NCI-H2107 (cell line): ENCODE data around the gene WWOX.

ENCODE experiments used
- DNase-seq: peaks from one replicate; lab custom pipeline; 2025; lab: John Stamatoyannopoulos, UW

Gene WWOX

GRCh38 chr16:78228704-78229103 lies 129.2 kb downstream of the WWOX start:
- no peak for DNase-seq

GRCh38 chr16:78230832-78231231 lies 131.4 kb downstream of the WWOX start:
- no peak for DNase-seq

- peak; percentile 46 for DNase-seq
Observed at GRCh38 chr16:78235168-78235800, 135.8 kb downstream of the WWOX start.

DNA sequence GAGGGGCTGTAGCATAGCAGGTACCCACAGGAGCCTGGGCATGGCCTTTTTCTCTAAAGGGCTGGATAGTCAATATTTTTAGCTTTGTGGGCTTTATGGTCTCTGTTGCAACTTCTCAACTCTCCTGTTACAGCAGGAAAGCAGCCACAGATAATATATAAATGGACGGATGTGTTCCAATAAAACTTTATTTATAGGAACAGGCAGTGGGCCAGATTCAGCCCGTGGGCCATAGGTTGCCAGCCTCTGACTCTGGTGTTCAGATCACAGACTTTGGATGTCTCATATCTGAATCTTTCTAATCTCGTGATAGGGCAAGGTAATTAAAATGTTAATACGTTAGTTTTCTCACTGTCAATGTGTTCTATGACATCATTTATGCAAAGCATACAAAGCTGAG lies 136.4 kb downstream of the WWOX start:
- DNase-seq = no peak

DNA sequence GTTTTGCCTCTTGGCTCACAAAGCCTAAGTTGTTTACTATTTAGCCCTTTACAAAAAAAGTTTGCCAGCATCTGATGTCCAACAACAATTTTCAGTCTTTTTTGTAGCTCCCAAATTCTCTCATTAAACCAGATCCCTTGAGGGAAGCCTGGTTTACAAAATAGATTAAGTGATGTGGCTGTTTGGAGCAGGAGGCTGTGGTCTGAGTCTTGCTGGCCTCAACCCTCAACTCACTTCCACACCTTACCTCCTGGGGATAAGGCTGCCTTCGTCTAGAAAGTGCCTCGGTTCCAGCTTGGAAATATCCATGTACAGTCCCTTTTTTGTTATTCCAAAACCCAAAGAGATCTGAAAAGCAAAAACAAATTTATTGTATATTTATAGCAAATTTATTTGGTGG lies 138.4 kb downstream of the WWOX start:
- no peak for DNase-seq

DNA sequence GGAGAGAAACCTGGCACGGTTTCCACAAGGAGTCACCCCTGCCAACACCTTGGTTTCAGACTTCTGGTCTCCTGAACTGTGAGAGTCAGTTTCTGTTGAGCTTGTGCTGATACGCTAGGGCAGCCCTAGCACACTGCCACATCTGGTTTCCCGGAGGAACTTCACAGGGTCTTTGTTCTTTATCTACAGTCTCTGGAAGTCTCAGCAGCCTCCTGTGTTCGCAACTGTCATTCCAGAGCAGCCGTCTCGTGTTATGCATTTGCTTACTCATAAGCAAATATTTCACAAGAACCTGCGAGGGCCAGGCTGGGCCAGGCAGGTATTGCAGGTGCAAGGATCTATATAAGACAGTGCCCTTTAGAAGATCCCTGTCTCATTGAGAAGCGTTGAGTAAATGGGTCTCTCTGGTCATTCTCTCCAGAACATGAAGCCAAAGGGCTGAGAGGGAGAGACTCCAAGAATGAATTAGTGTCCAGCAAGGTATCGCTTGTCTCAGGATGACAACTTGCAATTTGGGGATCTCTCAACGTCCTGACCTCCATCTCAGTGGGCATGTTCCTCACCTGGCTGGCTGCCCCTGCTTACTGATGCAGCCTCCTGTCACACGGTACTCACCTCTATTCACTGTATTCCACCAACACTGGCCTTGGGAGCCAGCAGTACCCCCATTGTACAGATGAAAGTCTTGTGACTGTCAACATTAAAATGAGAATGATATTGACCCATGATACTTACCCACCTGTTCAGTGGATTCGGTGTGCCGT lies 141.2 kb downstream of the WWOX start:
- DNase-seq = no peak

GRCh38 chr16:78242239-78242630 lies 142.8 kb downstream of the WWOX start:
- no peak for DNase-seq

DNA sequence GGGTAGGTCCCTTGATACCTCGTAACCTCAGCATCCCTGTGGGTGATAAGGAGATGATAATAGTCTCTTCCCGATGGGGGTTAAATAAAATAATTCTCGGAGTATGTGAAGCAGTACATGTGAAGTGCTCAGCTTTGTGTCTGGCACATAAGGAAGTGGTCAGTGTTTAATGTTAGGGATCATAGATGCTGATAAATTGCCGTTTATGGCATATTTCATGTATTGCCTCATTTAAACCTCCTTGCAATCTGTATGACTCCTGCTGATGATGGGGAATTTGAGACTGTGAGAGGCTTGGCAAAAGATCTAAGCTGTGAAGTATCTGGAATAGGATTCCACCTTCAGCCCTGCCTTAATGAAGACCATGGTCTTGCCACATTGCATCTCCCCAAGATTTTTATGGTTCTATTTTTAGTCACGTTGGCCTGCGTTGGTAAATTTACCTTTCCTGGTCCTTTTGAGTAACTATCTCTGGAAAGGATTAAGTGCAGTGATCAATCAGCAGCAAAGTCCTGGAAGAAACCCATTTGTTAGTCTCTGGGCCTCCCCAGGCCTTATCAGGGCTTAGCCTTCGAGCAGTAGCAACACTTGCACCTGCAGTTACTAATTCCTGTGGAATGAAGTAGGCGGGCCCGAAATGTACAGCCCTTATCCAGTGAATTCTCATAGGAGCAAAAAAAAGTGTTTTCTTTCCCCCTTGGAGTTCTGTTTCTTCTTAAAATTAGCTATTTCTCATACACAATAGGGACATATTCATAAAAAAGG lies 144.9 kb downstream of the WWOX start:
- DNase-seq = no peak

- no peak for DNase-seq
Observed at GRCh38 chr16:78246559-78246958, 147.1 kb downstream of the WWOX start.

- no peak for DNase-seq
Observed at GRCh38 chr16:78249056-78249455, 149.6 kb downstream of the WWOX start.

DNA sequence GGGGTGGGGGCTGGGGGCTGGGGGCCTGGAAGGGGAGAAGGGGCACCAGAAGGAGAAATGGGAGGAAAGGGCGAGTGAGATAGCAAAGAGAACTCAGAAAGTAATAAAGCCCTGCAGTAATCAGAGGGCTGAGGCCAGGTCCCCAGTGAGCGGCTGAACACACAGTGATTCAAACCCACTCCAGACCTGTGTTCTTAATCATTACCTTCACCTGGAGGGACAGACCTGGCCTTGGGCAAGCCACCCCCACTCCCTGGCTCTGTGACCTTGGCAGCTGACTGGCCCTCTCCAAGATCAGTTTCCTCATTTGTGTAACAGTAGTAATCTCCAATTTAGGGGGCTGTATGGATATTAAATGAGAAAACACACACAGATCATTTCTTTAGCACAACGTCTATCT lies 150.4 kb downstream of the WWOX start:
- no peak for DNase-seq

DNA sequence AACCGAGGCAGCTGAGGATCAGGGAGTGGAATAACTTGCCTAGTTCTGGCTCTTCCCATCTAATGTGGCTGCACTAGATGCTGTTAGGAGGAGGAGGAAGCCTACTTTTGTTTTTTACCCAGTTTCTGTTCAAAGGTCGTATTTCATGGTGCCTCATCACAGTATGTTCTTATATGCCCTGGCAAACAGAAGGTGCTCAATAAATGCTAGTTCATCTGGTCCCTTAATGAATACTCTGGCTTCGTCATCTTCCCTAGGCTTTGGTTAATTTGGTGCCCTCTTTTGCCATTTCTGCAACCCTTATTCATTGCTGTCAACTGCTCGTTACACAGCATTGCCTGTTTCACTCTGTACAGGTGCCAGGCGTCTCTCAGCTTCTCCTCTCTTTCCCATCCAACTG lies 151.7 kb downstream of the WWOX start:
- no peak for DNase-seq

DNA sequence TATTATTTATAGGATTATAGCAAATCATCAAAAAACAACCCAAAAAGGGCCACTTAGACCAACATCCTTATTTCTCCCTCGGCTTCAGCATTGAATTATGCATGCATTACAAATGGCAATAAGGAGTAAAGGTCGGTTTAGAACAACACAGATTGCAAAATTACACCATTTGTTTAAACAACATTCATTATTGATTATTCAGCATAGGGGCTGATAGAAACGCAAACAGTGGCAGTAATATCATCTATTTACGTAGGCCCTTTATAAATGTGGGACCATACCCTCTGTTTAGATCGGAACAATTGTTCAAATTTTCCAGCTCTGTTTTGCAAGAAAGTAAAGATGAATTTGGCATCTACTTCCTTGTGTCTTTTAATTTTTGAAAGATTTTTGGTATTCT lies 153.3 kb downstream of the WWOX start:
- no peak for DNase-seq

- no peak for DNase-seq
Observed at GRCh38 chr16:78254841-78255240, 155.4 kb downstream of the WWOX start.

GRCh38 chr16:78256686-78257375 lies 157.4 kb downstream of the WWOX start:
- no peak for DNase-seq

DNA sequence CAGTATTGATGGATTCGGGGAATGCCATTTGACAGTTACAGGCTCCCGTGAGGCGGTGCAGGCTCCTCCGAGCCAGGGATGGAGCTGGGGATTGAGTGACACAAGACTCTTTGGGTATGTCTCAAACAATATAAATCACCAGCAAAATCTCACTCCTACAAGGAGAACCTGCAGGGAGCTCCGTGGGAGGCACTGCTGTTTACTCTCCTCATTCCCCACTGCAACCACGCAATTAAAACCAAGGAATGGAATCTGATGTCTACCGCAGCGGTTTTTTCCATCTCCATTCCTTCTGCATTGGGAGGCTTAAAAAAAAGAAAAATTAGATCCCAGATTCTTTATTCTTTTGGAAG lies 157.9 kb downstream of the WWOX start:
- no peak for DNase-seq

DNA sequence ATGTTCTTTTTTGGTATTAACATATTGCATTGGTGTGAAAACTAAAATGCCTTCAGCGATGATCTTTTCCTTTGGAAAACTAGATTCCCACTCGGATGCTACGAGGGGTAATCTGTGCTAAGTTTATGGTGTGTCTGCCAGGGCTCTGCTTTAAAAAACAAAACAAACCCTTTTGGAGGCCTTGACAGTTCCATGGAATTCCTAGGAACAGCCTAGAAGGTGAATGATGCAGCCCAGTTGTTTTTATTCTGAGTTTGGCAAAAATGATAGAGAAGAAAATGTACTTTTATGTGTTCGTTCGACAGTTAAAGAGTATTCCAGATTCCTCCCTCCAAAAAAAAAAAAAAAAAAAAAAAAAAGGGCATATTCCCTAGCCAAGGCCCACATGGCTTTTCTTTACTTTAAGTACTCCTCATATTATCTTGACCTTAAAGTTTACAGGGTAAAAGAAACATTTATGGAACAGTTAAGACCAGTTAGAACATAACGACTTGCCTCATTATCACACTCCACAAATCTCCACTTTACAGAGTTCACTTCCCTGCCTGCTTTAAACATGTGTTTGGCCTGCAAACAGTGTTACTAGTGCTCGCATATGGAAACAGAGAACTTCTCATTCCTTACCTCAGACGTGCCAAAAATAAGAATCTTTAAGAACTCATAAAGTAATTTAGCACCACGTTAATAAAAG lies 159.1 kb downstream of the WWOX start:
- no peak for DNase-seq

GRCh38 chr16:78259873-78260272 lies 160.4 kb downstream of the WWOX start:
- no peak for DNase-seq

DNA sequence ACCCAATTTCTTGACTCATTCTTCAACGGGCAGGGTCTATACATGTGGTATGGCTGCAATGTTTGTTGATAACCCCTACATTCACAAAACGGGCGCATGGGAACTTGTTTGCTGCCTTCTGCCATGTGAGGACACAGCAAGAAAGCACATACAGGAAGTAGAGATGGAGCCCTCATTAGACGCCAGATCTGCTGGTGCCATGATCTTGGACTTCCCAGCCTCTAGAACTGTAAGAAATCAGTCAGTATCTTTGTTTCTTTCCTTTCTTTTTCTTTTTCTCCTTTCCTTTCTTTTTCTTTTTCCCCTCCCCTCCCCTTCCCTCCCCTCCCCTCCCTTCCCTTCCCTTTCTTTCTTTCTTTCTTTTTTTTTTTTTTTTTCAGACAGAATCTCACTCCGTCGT lies 165.2 kb downstream of the WWOX start:
- no peak for DNase-seq

- no peak for DNase-seq
Observed at GRCh38 chr16:78269256-78269655, 169.8 kb downstream of the WWOX start.

DNA sequence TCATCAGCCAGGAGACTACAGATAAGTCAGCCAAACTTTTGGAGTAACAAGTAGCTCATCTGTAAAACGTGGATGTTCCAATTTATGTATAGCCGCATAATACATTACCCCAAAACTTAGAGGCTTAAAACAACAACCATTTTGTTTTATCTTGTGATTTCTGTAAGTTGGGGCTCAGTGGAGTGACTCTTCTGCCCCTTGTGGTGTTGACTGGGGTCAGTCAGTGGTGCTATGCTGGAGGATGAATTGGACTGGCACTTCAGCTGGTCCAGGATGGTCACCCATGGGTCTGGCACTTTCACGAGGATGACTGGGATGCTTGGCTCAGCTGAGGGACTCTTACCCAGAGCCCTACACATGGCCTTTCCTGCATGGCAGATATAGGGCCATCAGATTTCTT lies 172.5 kb downstream of the WWOX start:
- DNase-seq = no peak

GRCh38 chr16:78274771-78275170 lies 175.3 kb downstream of the WWOX start:
- DNase-seq = no peak
